ENCODE results near the gene TMSB15B.
"Not testable (repeated sequence)": the region's sequence is repeated elsewhere in the genome, so short reads cannot be mapped to it uniquely, and the experiment has no call there.

Gene TMSB15B

DNA sequence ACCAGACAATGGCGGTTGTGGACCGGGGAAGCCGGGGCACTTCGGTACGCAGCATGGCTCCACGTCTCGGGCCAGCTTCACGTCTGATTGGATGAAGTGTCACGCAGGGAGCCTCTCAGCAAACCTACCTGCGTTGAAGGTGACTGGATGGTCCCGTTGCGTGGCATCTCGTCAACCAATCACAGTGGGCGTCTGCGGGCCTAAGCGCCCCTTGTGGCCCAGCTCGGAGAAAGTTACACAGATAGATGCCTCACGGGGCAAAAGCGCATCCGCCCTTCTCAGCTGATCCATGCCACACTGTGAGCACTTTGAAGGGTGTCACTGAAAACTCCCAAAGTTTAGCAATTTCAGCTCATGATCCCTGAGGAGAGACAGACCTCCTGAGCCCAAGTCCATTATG lies 51.2 kb downstream of the TMSB15B start, which contains the start of gene H2BW1:
Gene H2BW1 (minus strand): TSS at position 103 of the 400 bp plus-strand sequence. CDS start 132 bp downstream, outside the sequence.
- Histone ChIP-seq H3K4me1 (ENCODE audit: control insufficient read depth in 1 of 2, insufficient read depth in 1 of 2, low read depth in 1 of 2, low read length in 1 of 2) (no peaks in the 10 kb centered on the region), H3K36me3 (no peaks in the 10 kb centered on the region), H3K4me3 (ENCODE audit: low read depth in 1 of 2, low read length in 1 of 2) (no peak within 1 kb of the TSS), H3K27me3 (no peaks in the 10 kb centered on the region), H3K9me3 (no peaks in the 10 kb centered on the region), H3K27ac (no peak within 1 kb of the TSS)
- TF ChIP-seq, protein P1, sequence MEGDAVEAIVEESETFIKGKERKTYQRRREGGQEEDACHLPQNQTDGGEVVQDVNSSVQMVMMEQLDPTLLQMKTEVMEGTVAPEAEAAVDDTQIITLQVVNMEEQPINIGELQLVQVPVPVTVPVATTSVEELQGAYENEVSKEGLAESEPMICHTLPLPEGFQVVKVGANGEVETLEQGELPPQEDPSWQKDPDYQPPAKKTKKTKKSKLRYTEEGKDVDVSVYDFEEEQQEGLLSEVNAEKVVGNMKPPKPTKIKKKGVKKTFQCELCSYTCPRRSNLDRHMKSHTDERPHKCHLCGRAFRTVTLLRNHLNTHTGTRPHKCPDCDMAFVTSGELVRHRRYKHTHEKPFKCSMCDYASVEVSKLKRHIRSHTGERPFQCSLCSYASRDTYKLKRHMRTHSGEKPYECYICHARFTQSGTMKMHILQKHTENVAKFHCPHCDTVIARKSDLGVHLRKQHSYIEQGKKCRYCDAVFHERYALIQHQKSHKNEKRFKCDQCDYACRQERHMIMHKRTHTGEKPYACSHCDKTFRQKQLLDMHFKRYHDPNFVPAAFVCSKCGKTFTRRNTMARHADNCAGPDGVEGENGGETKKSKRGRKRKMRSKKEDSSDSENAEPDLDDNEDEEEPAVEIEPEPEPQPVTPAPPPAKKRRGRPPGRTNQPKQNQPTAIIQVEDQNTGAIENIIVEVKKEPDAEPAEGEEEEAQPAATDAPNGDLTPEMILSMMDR (IDR thresholded peaks at IDR 0.05), result no peak

GRCh38 chrX:104015576-104015975 lies 53.1 kb downstream of the TMSB15B start:
- not testable (repeated sequence) for H3K36me3 ChIP-seq; H3K4me1 ChIP-seq (ENCODE audit: control insufficient read depth in 1 of 2, insufficient read depth in 1 of 2, low read depth in 1 of 2, low read length in 1 of 2); H3K9me3 ChIP-seq; H3K27ac ChIP-seq; H3K4me3 ChIP-seq (ENCODE audit: low read depth in 1 of 2, low read length in 1 of 2); H3K27me3 ChIP-seq
